NCI-H1105 treated with DMSO at 0.1 percent for 48 hours (cell line): ENCODE measurements around the gene EBF4.
"Not testable (repeated sequence)": the region's sequence is repeated elsewhere in the genome, so short reads cannot be mapped to it uniquely, and the experiment has no call there.

Experiments
- DNase-seq: peaks from one replicate; lab custom pipeline; 2025; lab: John Stamatoyannopoulos, UW

Gene EBF4

GRCh38 chr20:2673453-2673852 lies 19.1 kb upstream of the EBF4 start:
- no peak for DNase-seq

- DNase-seq, result no peak
Measured at GRCh38 chr20:2680046-2680445, 12.5 kb upstream of the EBF4 start.

GRCh38 chr20:2682040-2682439 lies 10.5 kb upstream of the EBF4 start:
- DNase-seq, result not testable (repeated sequence)

GRCh38 chr20:2684817-2685216 lies 7.8 kb upstream of the EBF4 start:
- not testable (repeated sequence) for DNase-seq

- DNase-seq, result no peak
Measured at GRCh38 chr20:2687514-2687913, 5.1 kb upstream of the EBF4 start.

- DNase-seq, result no peak
Measured at GRCh38 chr20:2688041-2688591, 4.5 kb upstream of the EBF4 start.

GRCh38 chr20:2690213-2690612 lies 2.4 kb upstream of the EBF4 start:
- no peak for DNase-seq

GRCh38 chr20:2690718-2691117 lies 1.9 kb upstream of the EBF4 start:
- DNase-seq, result no peak

GRCh38 chr20:2691127-2691526 lies 1.5 kb upstream of the EBF4 start:
- no peak for DNase-seq

- DNase-seq, result no peak
Measured at GRCh38 chr20:2691663-2692035, 931 bp upstream of the EBF4 start.

GRCh38 chr20:2692886-2693285 lies 306 bp downstream of the EBF4 start:
- no peak for DNase-seq

GRCh38 chr20:2693286-2694007 lies 867 bp downstream of the EBF4 start:
- DNase-seq, result peak; percentile 20

GRCh38 chr20:2694008-2694471 lies 1.5 kb downstream of the EBF4 start:
- no peak for DNase-seq

GRCh38 chr20:2694519-2694918 lies 1.9 kb downstream of the EBF4 start:
- no peak for DNase-seq

GRCh38 chr20:2695206-2695983 lies 2.8 kb downstream of the EBF4 start:
- DNase-seq, result no peak

GRCh38 chr20:2695984-2696525 lies 3.5 kb downstream of the EBF4 start:
- DNase-seq, result not testable (repeated sequence)

GRCh38 chr20:2696646-2697045 lies 4.1 kb downstream of the EBF4 start:
- no peak for DNase-seq

- DNase-seq, result no peak
Measured at GRCh38 chr20:2697768-2698167, 5.2 kb downstream of the EBF4 start.

- DNase-seq, result no peak
Measured at GRCh38 chr20:2698186-2698817, 5.7 kb downstream of the EBF4 start.

GRCh38 chr20:2698912-2699311 lies 6.3 kb downstream of the EBF4 start:
- no peak for DNase-seq

GRCh38 chr20:2699775-2700413 lies 7.3 kb downstream of the EBF4 start:
- no peak for DNase-seq
